Measurements from ENCODE around the gene NUAK2. TPM values are rescaled to one million over a fixed set of nuclear protein-coding genes. Genes with fewer than 3 reads are reported as not detected.
A peak's percentile ranks its signal among the peaks of the same experiment; 100 is the strongest.

NUAK2 gene
- total RNA-seq, 6 donors from 2014 or later: 8.5 to 14.7 (median 10.3) TPM

GRCh38 chr1:205339197-205339702, 17.7 kb upstream of the NUAK2 start:
- Histone ChIP-seq H3K27ac (no peak overlapping the region), H3K36me3 (no peaks in the 10 kb centered on the region), H3K27me3 (peaks cover 2 to 15% (median 12%) of the 10 kb centered on the region in 4 donors), H3K9me3 (no peaks in the 10 kb centered on the region), H3K4me3 (no peak overlapping the region), H3K4me1 (peaks cover 10 to 12% (median 11%) of the 10 kb centered on the region in 4 donors)
- DNase-seq (no peak), ATAC-seq (ENCODE audit: low FRiP score in 2 of 2) (no peak)
- TF ChIP-seq POLR2AphosphoS5 (IDR thresholded peaks at IDR 0.05): no peak
- TF ChIP-seq EP300 (IDR thresholded peaks at IDR 0.05): no peak
- TF ChIP-seq CTCF (IDR thresholded peaks at IDR 0.05): no peak
- no peak for TF ChIP-seq POLR2A (IDR thresholded peaks at IDR 0.05)
- WGBS, 2 donors: 87 to 88% methylated on average over 21 of the region's 21 CpGs

- Histone ChIP-seq H3K36me3 (no peaks in the 10 kb centered on the region), H3K27ac (no peak overlapping the region), H3K27me3 (peaks cover 0 to 3% (median under 1%) of the 10 kb centered on the region in 4 donors), H3K4me3 (no peak overlapping the region), H3K4me1 (no peaks in the 10 kb centered on the region), H3K9me3 (no peaks in the 10 kb centered on the region)
- DNase-seq (no peak), ATAC-seq (ENCODE audit: low FRiP score in 2 of 2) (no peak)
- TF ChIP-seq EP300 (IDR thresholded peaks at IDR 0.05): no peak
- WGBS, 2 donors: 78 to 82% methylated on average over 7 of the region's 7 CpGs
Observed at GRCh38 chr1:205338011-205338410, 16.5 kb upstream of the NUAK2 start.

GRCh38 chr1:205337481-205337880, 15.9 kb upstream of the NUAK2 start:
- no peak for ATAC-seq (ENCODE audit: low FRiP score in 2 of 2)
- no peaks in the 10 kb centered on the region for H3K36me3 ChIP-seq
- no peaks in the 10 kb centered on the region for H3K4me1 ChIP-seq
- no peak overlapping the region for H3K27ac ChIP-seq
- no peak overlapping the region for H3K4me3 ChIP-seq
- H3K27me3 ChIP-seq: no peaks in the 10 kb centered on the region
- TF ChIP-seq CTCF (IDR thresholded peaks at IDR 0.05) (no peak), EP300 (IDR thresholded peaks at IDR 0.05) (no peak)
- DNase-seq: no peak
- H3K9me3 ChIP-seq: no peaks in the 10 kb centered on the region
- 81 to 87% methylated on average over 5 to 7 of the region's 7 CpGs for WGBS, 2 donors

GRCh38 chr1:205335692-205336091, 14.1 kb upstream of the NUAK2 start:
- ATAC-seq (ENCODE audit: low FRiP score in 2 of 2) (peak; percentile 81 to 90), DNase-seq (peak; percentile 76 to 87)
- 7 to 8% methylated on average over 2 to 4 of the region's 4 CpGs for WGBS, 2 donors
- Histone ChIP-seq H3K4me1 (no peaks in the 10 kb centered on the region), H3K36me3 (no peaks in the 10 kb centered on the region), H3K27ac (no peak overlapping the region), H3K4me3 (no peak overlapping the region), H3K9me3 (no peaks in the 10 kb centered on the region), H3K27me3 (no peaks in the 10 kb centered on the region)
- TF ChIP-seq POLR2AphosphoS5 (IDR thresholded peaks at IDR 0.05) (no peak), CTCF (IDR thresholded peaks at IDR 0.05) (peak; percentile 75 to 91 (median 86)), EP300 (IDR thresholded peaks at IDR 0.05) (no peak), POLR2A (IDR thresholded peaks at IDR 0.05) (no peak)

- H3K4me1 ChIP-seq: no peaks in the 10 kb centered on the region
- H3K27me3 ChIP-seq: no peaks in the 10 kb centered on the region
- no peaks in the 10 kb centered on the region for H3K36me3 ChIP-seq
- 84 to 89% methylated on average over 11 of the region's 11 CpGs for WGBS, 2 donors
- no peak overlapping the region for H3K4me3 ChIP-seq
- H3K9me3 ChIP-seq: no peaks in the 10 kb centered on the region
- no peak for TF ChIP-seq POLR2A (IDR thresholded peaks at IDR 0.05)
- no peak for TF ChIP-seq EP300 (IDR thresholded peaks at IDR 0.05)
- TF ChIP-seq CTCF (IDR thresholded peaks at IDR 0.05): no peak
- no peak for TF ChIP-seq POLR2AphosphoS5 (IDR thresholded peaks at IDR 0.05)
- H3K27ac ChIP-seq: no peak overlapping the region
- DNase-seq (no peak), ATAC-seq (ENCODE audit: low FRiP score in 2 of 2) (no peak)
Observed at GRCh38 chr1:205332015-205332791, 10.7 kb upstream of the NUAK2 start.

Data from upper lobe of left lung (tissue), 6 donors.